Stimulated activated CD4-positive, alpha-beta T cell treated with anti-CD3 and anti-CD28 coated beads, TNF-alpha, amount 100 ng/mL, for 48 hours (primary cell): ENCODE measurements around the gene GCAT.
"Not testable (repeated sequence)": the region's sequence is repeated elsewhere in the genome, so short reads cannot be mapped to it uniquely, and the experiment has no call there.

Experiments used
- DNase-seq, 3 donors: peaks; one replicate each; pipeline ENCODE4 v3.0.0-alpha.2; 2020; ENCODE audit warnings: low read depth in 3 of 3

The GCAT gene

DNA sequence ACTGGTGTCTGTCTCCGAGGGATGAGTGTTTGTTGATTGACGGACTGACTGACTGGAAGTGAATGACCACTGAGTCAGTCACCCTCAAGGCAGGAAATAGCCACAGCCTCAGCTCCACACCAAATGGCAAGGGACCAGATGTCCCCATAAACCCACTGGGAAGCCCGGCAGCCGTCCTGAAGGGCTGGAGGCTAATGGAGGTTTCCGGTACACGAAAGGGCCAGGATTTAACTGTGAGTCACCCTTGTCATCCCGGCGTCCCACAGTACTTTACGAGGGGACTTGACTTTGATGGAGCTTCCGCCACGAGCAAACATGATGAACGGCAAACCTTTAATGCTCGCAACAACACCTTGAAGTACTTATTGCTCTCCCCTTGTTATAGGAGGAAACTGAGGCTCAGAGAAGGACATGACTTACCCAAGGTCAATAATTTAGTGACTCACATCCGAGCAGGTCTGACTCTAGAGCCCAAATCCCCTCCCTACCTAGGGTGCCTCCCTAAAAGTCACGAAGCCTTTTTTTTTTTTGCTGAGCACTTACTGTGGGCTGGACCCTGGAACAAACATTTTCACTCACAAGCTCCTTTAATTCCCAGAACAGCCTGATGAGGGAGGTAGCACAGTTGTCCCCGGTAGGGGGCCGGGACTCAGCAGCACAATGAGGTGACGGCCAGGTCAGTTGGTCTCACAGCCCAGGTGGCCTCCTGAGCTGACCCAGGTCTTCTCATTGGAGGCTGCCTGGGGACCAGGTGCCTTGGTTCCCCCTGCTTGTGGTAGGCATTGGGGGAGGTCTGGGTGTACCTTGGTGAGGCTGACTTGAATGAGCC is 25.2 kb upstream of the GCAT start:
- no peak for DNase-seq

- DNase-seq: no peak
These were observed 22.8 kb upstream of the GCAT start for GRCh38 chr22:37784829-37785495.

GRCh38 chr22:37790234-37790633 is 17.5 kb upstream of the GCAT start:
- no peak for DNase-seq

GRCh38 chr22:37792494-37792893 is 15.2 kb upstream of the GCAT start:
- no peak for DNase-seq

DNA sequence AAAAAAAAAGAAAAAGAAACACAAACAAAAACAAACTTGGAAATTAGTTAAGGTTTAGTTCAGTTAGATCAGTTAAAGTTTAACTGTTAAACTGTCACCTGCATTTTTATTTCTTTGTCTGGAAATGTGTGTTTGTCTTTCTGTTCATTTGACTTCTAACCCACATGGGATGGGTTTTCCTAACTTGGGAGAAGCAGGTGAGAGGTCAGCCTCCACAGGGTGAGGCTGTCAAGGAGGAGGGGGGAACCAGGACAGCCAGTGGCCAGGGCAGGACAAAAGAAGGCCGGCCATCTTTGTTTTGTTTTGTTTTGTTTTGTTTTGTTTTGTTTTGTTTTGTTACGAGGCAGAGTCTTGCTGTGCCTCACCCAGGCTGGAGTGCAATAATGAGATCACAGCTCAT is 13.4 kb upstream of the GCAT start:
- DNase-seq: no peak

GRCh38 chr22:37796079-37796478 is 11.7 kb upstream of the GCAT start:
- no peak for DNase-seq

- not testable (repeated sequence) for DNase-seq
These were observed 10.5 kb upstream of the GCAT start for GRCh38 chr22:37797259-37797658.

DNA sequence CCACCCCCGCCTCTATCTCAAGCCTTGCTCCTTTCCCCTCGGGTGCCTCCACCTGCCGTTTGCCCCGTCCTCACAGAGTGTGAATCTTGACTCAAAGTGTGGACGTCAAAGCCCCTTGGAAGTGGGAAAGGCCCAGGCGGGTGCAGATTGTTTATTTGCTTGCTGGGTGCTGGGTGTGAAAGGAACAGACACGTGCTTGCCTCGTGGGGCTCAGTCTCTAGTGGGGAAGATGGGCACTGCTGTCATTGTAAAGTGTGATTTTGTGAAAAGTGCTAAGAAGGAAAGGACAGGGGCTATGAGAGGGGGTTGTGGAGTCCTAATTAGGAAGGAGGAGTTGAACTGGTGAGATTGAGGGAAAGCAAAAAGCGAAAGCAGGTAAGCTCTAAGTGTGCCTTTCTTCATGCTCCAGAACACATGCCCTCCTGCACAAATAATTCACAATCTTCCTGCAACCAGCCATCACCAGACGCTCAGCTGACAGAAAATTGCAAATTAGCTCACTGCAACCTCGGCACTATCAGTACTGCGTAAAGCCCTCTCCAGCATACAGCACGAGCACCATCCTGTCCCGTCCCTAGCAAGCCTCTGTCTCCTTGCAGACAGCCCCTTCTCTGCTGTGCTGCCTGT is 9.7 kb upstream of the GCAT start:
- no peak for DNase-seq

DNA sequence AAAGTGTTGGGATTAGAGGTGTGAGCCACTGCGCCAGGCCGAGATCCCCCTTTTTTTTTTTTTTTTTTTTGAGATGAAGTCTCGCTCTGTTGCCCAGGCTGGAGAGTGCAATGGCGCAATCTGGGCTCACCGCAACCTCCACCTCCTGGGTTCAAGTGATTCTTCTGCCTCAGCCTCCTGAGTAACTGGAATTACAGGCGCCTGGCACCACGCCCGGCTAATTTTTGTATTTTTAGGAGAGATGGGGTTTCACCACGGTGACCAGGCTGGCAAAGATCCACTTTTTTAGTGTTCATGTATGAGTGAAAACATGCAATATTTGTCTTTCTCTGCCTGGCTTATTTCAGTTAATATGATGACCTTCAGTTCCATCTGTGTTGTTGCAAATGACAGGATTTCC is 7.8 kb upstream of the GCAT start:
- DNase-seq: not testable (repeated sequence)

DNA sequence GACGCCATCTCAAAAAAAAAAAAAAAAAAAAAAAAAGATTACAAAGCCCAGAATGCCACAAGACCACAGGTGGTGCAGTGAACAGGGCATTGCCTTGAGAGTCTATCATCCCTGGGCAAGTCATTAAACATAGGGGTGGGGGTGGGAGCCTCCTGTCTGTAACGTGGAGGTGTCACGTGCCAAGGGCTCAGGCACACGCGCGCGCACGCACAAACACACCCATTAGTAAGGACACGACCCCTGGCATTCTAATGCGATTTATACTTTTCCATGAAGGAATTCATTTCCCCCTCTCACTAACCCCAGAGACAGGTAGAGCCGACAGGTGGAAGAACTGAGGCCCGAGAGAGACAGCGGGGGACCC is 5.8 kb upstream of the GCAT start:
- no peak for DNase-seq

DNA sequence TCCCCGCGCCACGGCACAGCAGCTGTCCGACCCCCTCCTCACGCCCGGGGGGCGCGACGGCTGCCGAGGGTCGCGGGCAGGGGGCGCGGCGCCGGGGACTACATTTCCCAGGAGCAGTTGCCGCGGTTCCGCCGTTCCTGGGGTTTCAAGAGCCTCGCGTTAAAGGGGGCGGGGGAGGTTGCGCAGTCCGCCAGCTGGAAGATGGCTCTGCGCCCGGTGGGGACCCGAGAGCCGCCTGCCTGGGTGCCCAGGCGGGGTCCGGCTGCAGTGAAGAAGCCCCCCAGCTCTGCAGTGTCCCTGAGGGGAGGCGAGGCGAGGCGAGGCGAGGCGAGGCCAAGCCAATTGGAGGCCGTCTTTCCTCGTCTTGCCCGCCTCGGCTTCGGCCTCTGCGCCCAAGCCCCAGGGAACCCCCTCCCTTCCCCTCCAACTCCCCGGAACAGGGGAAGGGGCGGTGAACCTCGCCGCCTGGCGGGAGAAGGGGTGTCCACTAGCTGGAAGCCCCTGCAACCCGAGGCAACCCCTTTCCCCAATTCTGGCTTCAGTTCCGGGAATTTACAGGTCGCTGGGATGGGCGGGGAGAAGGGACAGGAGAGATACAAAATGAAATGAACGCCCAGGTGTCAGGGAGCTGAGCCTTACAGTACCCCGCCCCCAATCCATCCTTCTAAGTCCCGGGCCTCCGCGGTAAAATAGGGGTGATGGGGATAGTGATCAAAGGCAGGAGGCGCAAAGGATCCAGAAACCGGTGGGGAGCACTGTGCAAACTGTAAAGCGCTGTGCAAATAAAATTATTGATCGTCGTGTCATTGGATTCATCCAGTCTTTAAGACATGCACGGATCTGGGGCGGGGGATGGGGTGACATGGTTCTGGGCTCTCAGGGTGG is 5.2 kb upstream of the GCAT start:
- no peak for DNase-seq

GRCh38 chr22:37803195-37803638 is 4.5 kb upstream of the GCAT start:
- no peak for DNase-seq

GRCh38 chr22:37803639-37804351 is 3.9 kb upstream of the GCAT start:
- no peak for DNase-seq

DNA sequence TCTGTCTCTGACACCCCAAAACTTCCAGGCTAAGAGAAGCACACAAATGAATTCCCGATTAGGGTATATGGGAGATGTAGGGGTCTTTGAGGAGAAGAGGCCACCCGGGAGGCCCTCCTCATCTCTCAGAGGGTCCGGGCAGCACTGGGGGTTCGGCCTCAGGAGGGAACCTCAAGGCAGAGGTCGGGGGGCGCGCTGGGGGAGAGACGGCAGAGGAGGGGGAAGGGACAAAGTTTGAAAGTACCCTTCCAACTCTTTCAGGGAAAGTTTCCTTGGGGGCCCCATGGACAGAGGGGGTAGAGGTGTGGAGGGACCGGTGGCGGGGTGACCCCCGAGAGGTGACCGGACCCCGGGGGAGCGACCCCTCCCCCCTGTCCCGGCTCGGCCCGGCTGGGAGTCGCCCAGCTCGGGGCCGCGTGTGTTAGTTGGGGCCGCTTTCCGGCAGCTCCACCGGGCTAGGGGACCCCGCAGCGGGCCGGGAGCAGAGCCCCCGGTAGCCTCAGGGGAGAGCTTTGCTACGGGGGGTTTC is 3.3 kb upstream of the GCAT start:
- DNase-seq: no peak

- DNase-seq: peak; percentile 61 to 71 (median 70)
These were observed 2.6 kb upstream of the GCAT start for GRCh38 chr22:37804881-37805809.

DNA sequence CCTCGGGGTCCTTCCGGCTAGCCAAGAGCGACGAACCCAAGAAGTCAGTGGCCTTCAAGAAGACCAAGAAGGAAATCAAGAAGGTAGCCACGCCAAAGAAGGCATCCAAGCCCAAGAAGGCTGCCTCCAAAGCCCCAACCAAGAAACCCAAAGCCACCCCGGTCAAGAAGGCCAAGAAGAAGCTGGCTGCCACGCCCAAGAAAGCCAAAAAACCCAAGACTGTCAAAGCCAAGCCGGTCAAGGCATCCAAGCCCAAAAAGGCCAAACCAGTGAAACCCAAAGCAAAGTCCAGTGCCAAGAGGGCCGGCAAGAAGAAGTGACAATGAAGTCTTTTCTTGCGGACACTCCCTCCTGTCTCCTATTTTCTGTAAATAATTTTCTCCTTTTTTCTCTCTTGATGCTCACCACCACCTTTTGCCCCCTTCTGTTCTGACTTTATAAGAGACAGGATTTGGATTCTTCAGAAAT is 1.9 kb upstream of the GCAT start:
- no peak for DNase-seq

DNA sequence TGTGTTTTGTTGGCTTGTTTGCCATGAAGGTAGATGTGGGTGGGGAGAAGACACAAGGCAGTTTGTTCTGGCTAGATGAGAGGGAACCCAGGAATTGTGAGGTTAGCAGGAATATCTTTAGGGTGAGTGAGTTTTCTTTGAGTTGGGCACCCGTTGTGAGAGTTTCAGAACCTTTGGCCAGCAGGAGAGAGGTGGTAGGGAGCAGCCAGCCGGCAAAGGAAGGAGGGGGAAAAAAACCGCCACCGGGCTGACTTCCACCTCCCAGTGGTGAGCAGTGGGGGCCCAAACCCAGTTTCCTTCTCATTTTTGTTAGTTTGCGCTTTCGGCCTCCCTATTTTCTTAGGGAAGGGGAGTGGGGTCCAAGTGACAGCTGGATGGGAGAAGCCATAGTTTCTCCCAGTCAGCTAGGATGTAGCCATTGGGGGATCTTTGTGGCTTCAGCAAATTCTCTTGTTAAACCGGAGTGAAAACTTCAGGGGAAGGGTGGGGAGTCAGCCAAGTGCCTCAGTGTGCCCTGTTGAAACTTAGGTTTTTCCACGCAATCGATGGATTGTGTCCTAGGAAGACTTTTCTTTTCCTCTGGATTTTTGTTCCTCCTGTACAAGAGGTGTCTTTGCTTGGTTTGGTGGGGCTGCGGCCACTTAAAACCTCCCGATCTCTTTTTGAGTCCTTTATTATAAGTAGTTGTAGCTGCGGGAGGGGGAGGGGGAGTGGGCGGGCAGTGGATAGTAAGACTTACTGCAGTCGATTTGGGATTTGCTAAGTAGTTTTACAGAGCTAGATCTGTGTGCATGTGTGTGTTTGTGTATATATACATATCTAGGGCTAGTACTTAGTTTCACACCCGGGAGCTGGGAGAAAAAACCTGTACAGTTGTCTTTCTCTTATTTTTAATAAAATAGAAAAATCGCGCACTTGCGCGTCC is 1.1 kb upstream of the GCAT start:
- no peak for DNase-seq

- DNase-seq: no peak
These were observed 542 bp downstream of the GCAT start for GRCh38 chr22:37808294-37808657.
